HepG2 (cell line): ENCODE data around the gene BTD. TPM values are rescaled to one million over a fixed set of nuclear protein-coding genes. Genes with fewer than 3 reads are reported as not detected.

ENCODE experiments used
- BCL6 ChIP-seq: IDR thresholded peaks from 2 replicates; pipeline ENCODE4 v1.6.1; 2016; ENCODE audit warnings: missing genetic modification reagents, missing compliant biosample characterization
- BRD4 ChIP-seq: sonication (generic); formaldehyde crosslinking; IDR thresholded peaks from 2 replicates; pipeline ENCODE4 v1.4.0; 2020; ENCODE audit warnings: missing genetic modification reagents
- CBFB ChIP-seq: sonication (generic); formaldehyde crosslinking; IDR thresholded peaks from 2 replicates; pipeline ENCODE4 v1.4.0; 2020; ENCODE audit warnings: missing genetic modification reagents
- CHD2 ChIP-seq: IDR thresholded peaks from 2 replicates; pipeline ENCODE4 v1.6.1; 2011; ENCODE audit warnings: low read depth, low read length, improper control_type of control experiment
- CSRNP1 ChIP-seq: sonication (generic); formaldehyde crosslinking; IDR thresholded peaks from 2 replicates; pipeline ENCODE4 v1.8.1; 2023; ENCODE audit warnings: mild to moderate bottlenecking, missing genetic modification reagents
- DNMT3B ChIP-seq: conservative IDR thresholded peaks from 2 replicates; pipeline ENCODE4 v1.6.1; 2016; ENCODE audit warnings: missing biosample characterization, control low read depth
- ELF3 ChIP-seq: IDR thresholded peaks from 2 replicates; pipeline ENCODE4 v1.6.1; 2016; ENCODE audit warnings: missing genetic modification reagents, missing compliant biosample characterization
- FOSL1 ChIP-seq: sonication (generic); formaldehyde crosslinking; IDR thresholded peaks from 2 replicates; pipeline ENCODE4 v1.9.0; 2021; ENCODE audit warnings: missing genetic modification reagents, borderline replicate concordance
- FOXA3 ChIP-seq: IDR thresholded peaks from 2 replicates; pipeline ENCODE4 v1.6.1; 2016; ENCODE audit warnings: missing genetic modification reagents, missing compliant biosample characterization
- IKZF4 ChIP-seq: sonication (generic); formaldehyde crosslinking; IDR thresholded peaks from 2 replicates; pipeline ENCODE4 v1.5.1; 2020; ENCODE audit warnings: borderline replicate concordance, mild to moderate bottlenecking, low read depth, missing genetic modification reagents; ENCODE audit errors: not compliant biosample characterization
- JARID2 ChIP-seq: sonication (generic); formaldehyde crosslinking; IDR thresholded peaks from 2 replicates; pipeline ENCODE4 v1.8.1; 2023; ENCODE audit warnings: missing genetic modification reagents, inconsistent platforms; ENCODE audit not compliant: insufficient replicate concordance
- LBX2 ChIP-seq: sonication (generic); formaldehyde crosslinking; IDR thresholded peaks from 2 replicates; pipeline ENCODE4 v1.5.0; 2020; ENCODE audit warnings: missing genetic modification reagents, mild to moderate bottlenecking, borderline replicate concordance
- MIXL1 ChIP-seq: IDR thresholded peaks from 2 replicates; pipeline ENCODE4 v1.6.1; 2016
- TARDBP ChIP-seq: sonication (generic); formaldehyde crosslinking; IDR thresholded peaks from 2 replicates; pipeline ENCODE4 v1.8.0; 2022; ENCODE audit warnings: mild to moderate bottlenecking, missing genetic modification reagents
- U2AF2 ChIP-seq: fragments of 200-400 bp; formaldehyde crosslinking; IDR thresholded peaks from 2 replicates; pipeline ENCODE4 v1.6.1; 2017; ENCODE audit warnings: low read depth, mild to moderate bottlenecking, low read length
- ZNF17 ChIP-seq: sonication (generic); formaldehyde crosslinking; IDR thresholded peaks from 2 replicates; pipeline ENCODE4 v1.5.0; 2020; ENCODE audit warnings: mild to moderate bottlenecking, missing genetic modification reagents
- ZNF407 ChIP-seq: sonication (generic); formaldehyde crosslinking; IDR thresholded peaks from one replicate; pipeline ENCODE4 v1.5.1; 2020; ENCODE audit warnings: mild to moderate bottlenecking, missing genetic modification reagents; ENCODE audit errors: not compliant biosample characterization
- ZSCAN12 ChIP-seq: sonication (generic); formaldehyde crosslinking; IDR thresholded peaks from 2 replicates; pipeline ENCODE4 v1.9.0; 2021; ENCODE audit warnings: mild to moderate bottlenecking, missing genetic modification reagents
- polyA plus RNA-seq, 8 experiments: library from polyadenylated mRNA; depleted of rRNA in 3 of 8; stranded (reverse) in 7 of 8; unstranded in 1 of 8; fragments of >200 nt; fragmentation: Illumina TruSeq in 4 of 8; extraction: Trizol in 4 of 8; gene quantifications; 2 replicates each; pipeline versions ENCODE4 v1.2.1 to v1.2.3, GENCODE V29; 2011 to 2016; ENCODE audit warnings: low read depth in 4 of 8, missing spikeins in 1 of 8, mixed read lengths in 1 of 8; ENCODE audit not compliant: insufficient read depth in 1 of 8
- total RNA-seq, 5 experiments: library from RNA; depleted of rRNA; stranded (reverse); fragments of >200 nt; fragmentation: Illumina TruSeq; extraction: Trizol; gene quantifications; 2 replicates each; pipeline ENCODE4 v1.2.3, GENCODE V29; 2016; ENCODE audit warnings: low read depth in 1 of 5

BTD gene
- total and polyA plus RNA-seq, 2 of the 13 experiments (the other 11 are each of a cell fraction or from before 2014, with no cell fraction given) = 15.7 to 35.5 TPM

GRCh38 chr3:15601399-15602145 lies at the start of gene BTD, which contains the start of gene HACL1 (continued):
- TF ChIP-seq DNMT3B (CRISPR knock-in tag) (no peak), CHD2 (peak; percentile 80), BCL6 (CRISPR knock-in tag) (0 out of 2 replicates have a peak, but pooled peaks have one; percentile 10), ZSCAN12 (CRISPR knock-in tag) (peak; percentile 54; the same call in 1 of the 2 replicates), ZNF17 (CRISPR knock-in tag) (no peak), CSRNP1 (CRISPR knock-in tag) (peak; percentile 90), MIXL1 (CRISPR knock-in tag) (0 out of 2 replicates have a peak, but pooled peaks have one; percentile 10), IKZF4 (no peak), ELF3 (CRISPR knock-in tag) (peak; percentile 63; the same call in 1 of the 2 replicates), BRD4 (CRISPR knock-in tag) (0 out of 2 replicates have a peak, but pooled peaks have one; percentile 13), JARID2 (peak; percentile 44), LBX2 (CRISPR knock-in tag) (no peak), FOSL1 (CRISPR knock-in tag) (no peak), FOXA3 (peak; percentile 99), U2AF2 (no peak), ZNF407 (CRISPR knock-in tag) (no peak), TARDBP (peak; percentile 51; the same call in 1 of the 2 replicates), CBFB (peak; percentile 14; the same call in 1 of the 2 replicates)
